HEK293T (cell line): ENCODE measurements around the gene BACH1.
"Not testable (repeated sequence)": the region's sequence is repeated elsewhere in the genome, so short reads cannot be mapped to it uniquely, and the experiment has no call there.

Source experiments
- ARNT ChIP-seq: fragments of 450-650 bp; IDR thresholded peaks from 2 replicates; pipeline ENCODE4 v1.6.1; 2017; ENCODE audit warnings: mild to moderate bottlenecking
- BHLHE40 ChIP-seq: fragments of 450-650 bp; IDR thresholded peaks from 2 replicates; pipeline ENCODE4 v1.6.1; 2016; ENCODE audit warnings: mild to moderate bottlenecking, moderate library complexity, borderline replicate concordance
- ELF4 ChIP-seq: fragments of 450-650 bp; IDR thresholded peaks from 2 replicates; pipeline ENCODE4 v1.6.1; 2017; ENCODE audit warnings: antibody characterized with exemption
- FOXK2 ChIP-seq: fragments of 450-650 bp; IDR thresholded peaks from 2 replicates; pipeline ENCODE4 v1.6.1; 2016; ENCODE audit warnings: mild to moderate bottlenecking
- FOXM1 ChIP-seq: fragments of 450-650 bp; IDR thresholded peaks from 2 replicates; pipeline ENCODE4 v1.6.1; 2017; ENCODE audit warnings: mild to moderate bottlenecking, borderline replicate concordance
- HDGF ChIP-seq: fragments of 450-650 bp; IDR thresholded peaks from 2 replicates; pipeline ENCODE4 v1.6.1; 2017; ENCODE audit warnings: antibody characterized with exemption, borderline replicate concordance
- LEF1 ChIP-seq: fragments of 450-650 bp; IDR thresholded peaks from 2 replicates; pipeline ENCODE4 v1.6.1; 2017; ENCODE audit warnings: mild to moderate bottlenecking, borderline replicate concordance
- NFRKB ChIP-seq: fragments of 450-650 bp; IDR thresholded peaks from 2 replicates; pipeline ENCODE4 v1.6.1; 2016; ENCODE audit warnings: mild to moderate bottlenecking, moderate library complexity
- SUZ12 ChIP-seq: fragments of 450-650 bp; IDR thresholded peaks from 2 replicates; pipeline ENCODE4 v1.6.1; 2016; ENCODE audit warnings: mild to moderate bottlenecking
- TF ChIP-seq, protein P1 (sequence below): fragments of 450-650 bp; IDR thresholded peaks from 2 replicates; pipeline ENCODE4 v1.6.1; 2016

DNA sequence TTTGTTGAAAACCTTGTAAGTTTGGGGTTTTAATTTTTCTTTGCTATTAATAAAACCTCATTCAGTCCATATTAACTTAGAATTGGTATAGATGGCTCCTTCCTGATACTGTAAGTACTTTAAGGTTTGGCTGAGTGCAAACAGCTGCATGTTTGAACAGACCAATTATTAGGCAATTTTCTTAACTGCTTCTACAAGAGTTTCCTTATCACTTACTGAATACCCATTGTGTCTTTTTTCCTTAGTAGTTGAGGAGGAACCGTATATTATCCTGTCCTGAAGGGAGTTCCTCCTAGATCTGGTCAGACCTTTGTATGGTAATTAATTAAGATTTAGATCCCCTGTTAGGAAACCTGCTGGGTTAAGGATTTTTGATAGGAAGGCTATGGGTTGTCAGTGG is 57.6 kb downstream of the BACH1 start:
- TF ChIP-seq LEF1, ARNT, FOXK2, SUZ12, BHLHE40, NFRKB, ELF4, HDGF, FOXM1: not testable (repeated sequence)
- TF ChIP-seq, protein P1, sequence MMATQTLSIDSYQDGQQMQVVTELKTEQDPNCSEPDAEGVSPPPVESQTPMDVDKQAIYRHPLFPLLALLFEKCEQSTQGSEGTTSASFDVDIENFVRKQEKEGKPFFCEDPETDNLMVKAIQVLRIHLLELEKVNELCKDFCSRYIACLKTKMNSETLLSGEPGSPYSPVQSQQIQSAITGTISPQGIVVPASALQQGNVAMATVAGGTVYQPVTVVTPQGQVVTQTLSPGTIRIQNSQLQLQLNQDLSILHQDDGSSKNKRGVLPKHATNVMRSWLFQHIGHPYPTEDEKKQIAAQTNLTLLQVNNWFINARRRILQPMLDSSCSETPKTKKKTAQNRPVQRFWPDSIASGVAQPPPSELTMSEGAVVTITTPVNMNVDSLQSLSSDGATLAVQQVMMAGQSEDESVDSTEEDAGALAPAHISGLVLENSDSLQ: not testable (repeated sequence)
